Esophagus muscularis mucosa (tissue), 4 donors: ENCODE measurements around the gene CPEB2. TPM values are rescaled to one million over a fixed set of nuclear protein-coding genes. Genes with fewer than 3 reads are reported as not detected.

Experiments
- DNase-seq: peaks from one replicate; pipeline ENCODE4 v3.0.0-alpha.2; 2017; ENCODE audit errors: extremely low spot score
- H3K27ac ChIP-seq, 4 donors: fragments of 200-600 bp; sonication (generic); replicated peaks in 1 of 4; 1 replicate in 3 of 4; 2 replicates in 1 of 4; pipeline ENCODE4 v1.5.1; 2016 to 2019; ENCODE audit warnings: mild to moderate bottlenecking in 1 of 4
- H3K27me3 ChIP-seq, 4 donors: fragments of 200-600 bp; sonication (generic); one replicate each; pipeline versions ENCODE4 v1.5.1 to v1.6.0; 2016 to 2019
- H3K36me3 ChIP-seq, 4 donors: fragments of 200-600 bp; sonication (generic); one replicate each; pipeline ENCODE4 v1.5.1; 2016 to 2019
- H3K4me1 ChIP-seq, 4 donors: fragments of 200-600 bp; sonication (generic); one replicate each; pipeline ENCODE4 v1.5.1; 2016 to 2019
- H3K4me3 ChIP-seq, 4 donors: fragments of 200-600 bp; sonication (generic); 1 replicate in 2 of 4; 2 replicates in 2 of 4; pipeline ENCODE4 v1.5.1; 2016 to 2019; ENCODE audit warnings: mild to moderate bottlenecking in 4 of 4, moderate library complexity in 1 of 4
- H3K9me3 ChIP-seq, 4 donors: fragments of 200-600 bp; sonication (generic); 1 replicate in 3 of 4; 2 replicates in 1 of 4; pipeline ENCODE4 v1.5.1; 2016 to 2019
- EP300 ChIP-seq: sonication (generic); formaldehyde crosslinking; IDR thresholded peaks from one replicate; pipeline ENCODE4 v1.6.1; 2017; ENCODE audit warnings: antibody characterized with exemption
- POLR2A ChIP-seq: fragments of 450-650 bp; IDR thresholded peaks from one replicate; pipeline ENCODE4 v1.6.1; 2017; ENCODE audit warnings: antibody characterized with exemption, moderate library complexity, mild to moderate bottlenecking, low read depth
- POLR2AphosphoS5 ChIP-seq, 2 donors: sonication (generic); formaldehyde crosslinking; IDR thresholded peaks; one replicate each; pipeline ENCODE4 v1.6.1; 2017; ENCODE audit warnings: antibody characterized with exemption in 2 of 2
- WGBS: methylation state at CpG from one replicate; pipeline ENCODE4 v1.1.5; 2018; 5-methylcytosine and 5-hydroxymethylcytosine counted together
- intact Hi-C: fragments of 100-400 bp; cut with DNase I; formaldehyde crosslinking; loops from one replicate; pipeline ENCODE4 v1.15.1; 2023
- total RNA-seq, 4 donors: library from RNA; depleted of rRNA; stranded (reverse); fragments of >200 nt; gene quantifications; one replicate each; pipeline versions ENCODE4 v1.1.0 to v1.2.1, GENCODE V29; 2016
- TF ChIP-seq, protein P1 (sequence below), 3 experiments: fragments of 200-600 bp in 2 of 3; fragments of 450-650 bp in 1 of 3; sonication (generic) in 2 of 3; IDR thresholded peaks; one replicate each; pipeline ENCODE4 v1.5.1; 2017 to 2019; ENCODE audit warnings: antibody characterized with exemption in 3 of 3, mild to moderate bottlenecking in 2 of 3, moderate library complexity in 1 of 3

The CPEB2 gene
- total RNA-seq, 4 donors from 2014 or later, result 23.7 to 35.7 (median 25.6) TPM

DNA sequence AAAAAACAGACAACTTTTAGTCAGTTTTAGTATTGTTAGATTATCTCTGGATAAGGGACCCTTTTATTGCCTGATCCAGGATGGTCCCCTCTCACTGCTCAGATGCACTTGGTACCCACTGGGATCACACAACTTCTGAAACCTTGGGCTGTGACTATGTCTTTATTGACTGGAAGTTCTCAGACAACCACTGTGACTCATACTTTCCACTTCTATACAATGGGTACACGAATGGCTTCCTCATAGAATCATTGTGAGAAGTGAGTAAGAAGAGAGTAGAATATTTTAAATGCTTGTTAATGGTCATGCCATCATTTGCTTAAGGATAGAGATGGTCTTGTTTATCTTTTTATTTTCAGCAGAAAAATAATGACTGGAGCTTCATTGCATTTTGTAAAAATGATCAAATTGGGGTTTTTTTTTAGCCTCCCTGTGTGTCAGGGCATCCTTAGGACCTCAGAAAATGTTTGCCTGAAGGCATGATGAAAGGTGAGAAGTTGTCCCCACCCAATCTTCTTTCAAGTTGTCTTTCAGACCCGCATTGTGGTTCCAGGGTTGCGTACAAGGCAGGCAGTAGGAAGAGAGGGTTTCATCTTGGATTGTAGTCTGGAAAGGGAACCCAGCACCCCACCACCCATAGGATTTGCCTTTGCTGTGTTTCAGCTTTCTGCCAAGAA lies 115.1 kb downstream of the CPEB2 start:
- H3K4me3 ChIP-seq, result no peak overlapping the region
- H3K9me3 ChIP-seq, result no peaks in the 10 kb centered on the region
- 86% methylated on average over 3 of the region's 3 CpGs for WGBS
- DNase-seq, result no peak
- intact Hi-C loops, result no loop called here
- H3K27me3 ChIP-seq, result no peaks in the 10 kb centered on the region
- H3K27ac ChIP-seq, result no peak overlapping the region
- H3K36me3 ChIP-seq, result no peaks in the 10 kb centered on the region
- TF ChIP-seq POLR2A (no peak), POLR2AphosphoS5 (IDR thresholded peaks at IDR 0.05) (no peak), EP300 (no peak)
- TF ChIP-seq, protein P1, sequence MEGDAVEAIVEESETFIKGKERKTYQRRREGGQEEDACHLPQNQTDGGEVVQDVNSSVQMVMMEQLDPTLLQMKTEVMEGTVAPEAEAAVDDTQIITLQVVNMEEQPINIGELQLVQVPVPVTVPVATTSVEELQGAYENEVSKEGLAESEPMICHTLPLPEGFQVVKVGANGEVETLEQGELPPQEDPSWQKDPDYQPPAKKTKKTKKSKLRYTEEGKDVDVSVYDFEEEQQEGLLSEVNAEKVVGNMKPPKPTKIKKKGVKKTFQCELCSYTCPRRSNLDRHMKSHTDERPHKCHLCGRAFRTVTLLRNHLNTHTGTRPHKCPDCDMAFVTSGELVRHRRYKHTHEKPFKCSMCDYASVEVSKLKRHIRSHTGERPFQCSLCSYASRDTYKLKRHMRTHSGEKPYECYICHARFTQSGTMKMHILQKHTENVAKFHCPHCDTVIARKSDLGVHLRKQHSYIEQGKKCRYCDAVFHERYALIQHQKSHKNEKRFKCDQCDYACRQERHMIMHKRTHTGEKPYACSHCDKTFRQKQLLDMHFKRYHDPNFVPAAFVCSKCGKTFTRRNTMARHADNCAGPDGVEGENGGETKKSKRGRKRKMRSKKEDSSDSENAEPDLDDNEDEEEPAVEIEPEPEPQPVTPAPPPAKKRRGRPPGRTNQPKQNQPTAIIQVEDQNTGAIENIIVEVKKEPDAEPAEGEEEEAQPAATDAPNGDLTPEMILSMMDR (IDR thresholded peaks at IDR 0.05), result no peak
- H3K4me1 ChIP-seq, result peaks cover 0 to 6% (median 0%) of the 10 kb centered on the region in 4 donors

DNA sequence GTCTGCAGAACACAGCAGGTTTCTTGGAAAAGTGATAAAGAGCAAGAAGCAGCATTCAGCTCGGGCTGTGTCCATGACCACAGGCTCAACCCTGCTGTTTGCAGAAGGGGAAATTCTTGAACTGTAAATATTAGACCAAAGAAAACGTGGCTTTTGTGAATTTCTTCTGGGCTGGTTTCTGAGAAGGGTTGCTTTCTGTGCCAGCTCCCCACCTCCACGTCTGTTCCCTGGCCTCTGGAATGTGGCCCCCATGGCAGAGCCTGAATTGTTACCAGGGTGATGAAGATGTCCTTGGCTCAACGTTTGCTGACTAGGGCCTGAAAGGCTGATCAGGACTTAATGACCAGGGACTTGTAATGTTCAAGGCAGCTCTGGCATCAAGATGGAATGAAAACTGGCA lies 116.0 kb downstream of the CPEB2 start:
- Histone ChIP-seq H3K9me3 (no peaks in the 10 kb centered on the region), H3K27ac (no peak overlapping the region), H3K4me3 (no peak overlapping the region), H3K4me1 (peaks cover 0 to 6% (median 0%) of the 10 kb centered on the region in 4 donors), H3K36me3 (no peaks in the 10 kb centered on the region), H3K27me3 (no peaks in the 10 kb centered on the region)
- TF ChIP-seq POLR2A, result no peak
- intact Hi-C loops, result no loop called here
- DNase-seq, result no peak
- 35% methylated on average over 4 of the region's 4 CpGs for WGBS
